ENCODE results near the gene ACOT8. TPM values are rescaled to one million over a fixed set of nuclear protein-coding genes. Genes with fewer than 3 reads are reported as not detected.
"Not testable (repeated sequence)": the region's sequence is repeated elsewhere in the genome, so short reads cannot be mapped to it uniquely, and the experiment has no call there.

Gene ACOT8
- total and polyA plus RNA-seq, 2 of the 4 experiments (the other 2 are of a cell fraction), result 29.8 to 47.5 TPM

GRCh38 chr20:45874576-45874975 is 17.4 kb upstream of the ACOT8 start (continued):
- no peak for TF ChIP-seq CTCF (conservative IDR thresholded peaks at IDR 0.05; ENCODE audit: low read depth, low read length)

- H2BK20ac ChIP-seq (ENCODE audit: low read depth, low read length); H3K14ac ChIP-seq (replicated peaks; ENCODE audit: low read depth, low read length); H3K4ac ChIP-seq (ENCODE audit: low read depth, low read length); H2AK9ac ChIP-seq (replicated peaks; ENCODE audit: low read depth, low read length, poor library complexity); H3K4me2 ChIP-seq (ENCODE audit: low read depth, low read length); BruUV-seq (replicated peaks); H4K20me1 ChIP-seq (ENCODE audit: insufficient read depth, low read length); DNase-seq; H4K91ac ChIP-seq (ENCODE audit: insufficient read depth, low read depth, low read length); H3K27ac ChIP-seq (ENCODE audit: insufficient read depth, low read length); POLR2A ChIA-PET (ENCODE audit: unreplicated experiment); H2AK5ac ChIP-seq (ENCODE audit: low read depth, low read length); H3K9ac ChIP-seq (ENCODE audit: low read depth, low read length); H3K4me1 ChIP-seq (ENCODE audit: control insufficient read depth, insufficient read depth, low read length); H3K9me1 ChIP-seq (ENCODE audit: insufficient read depth, low read length); H3K27me3 ChIP-seq (ENCODE audit: control insufficient read depth, insufficient read depth, low read length); H2BK15ac ChIP-seq (ENCODE audit: low read depth, low read length); H2AFZ ChIP-seq (replicated peaks; ENCODE audit: low read length, poor library complexity); H4K8ac ChIP-seq (ENCODE audit: low read depth in 2 of 2, low read length in 2 of 2); dilution Hi-C loops (cut with HindIII; ENCODE audit: low sequenced_read_pairs, unreplicated experiment); H4K5ac ChIP-seq (ENCODE audit: low read depth, low read length); H3K79me1 ChIP-seq (ENCODE audit: low read depth in 1 of 2, low read length in 2 of 2); CTCF ChIA-PET; in situ Hi-C loops (cut with MboI; ENCODE audit: low sequenced_read_pairs); H3K23ac ChIP-seq (ENCODE audit: low read depth, low read length); H2BK120ac ChIP-seq (ENCODE audit: low read depth, low read length); H3K4me3 ChIP-seq (ENCODE audit: insufficient read depth, low read depth, low read length); H3K9me3 ChIP-seq (ENCODE audit: control insufficient read depth, insufficient read depth, low read length); H3K18ac ChIP-seq (ENCODE audit: low read depth, low read length); intact Hi-C loops (cut with micrococcal nuclease): not testable (repeated sequence)
- 94% methylated on average over 8 of the region's 10 CpGs; no CpG with 5 or more reads in 1 of the 2 experiments for WGBS, 2 experiments (ENCODE audit: extremely low coverage in 2 of 2, insufficient read length in 1 of 2)
- H2BK5ac ChIP-seq (ENCODE audit: low read depth, low read length, poor library complexity, severe bottlenecking), result peak overlapping the region; percentile 68
- ATAC-seq (ENCODE audit: low read depth), result 0 out of 2 replicates have a peak, but pooled peaks have one; percentile 6
- 0 out of 2 replicates have a peak overlapping the region, but pooled peaks have one; percentile 12 for H3K56ac ChIP-seq (ENCODE audit: extremely low read depth, insufficient read depth, low read length)
- H3K36me3 ChIP-seq (ENCODE audit: control insufficient read depth, insufficient read depth, low read length), result peaks cover 17% of the 10 kb centered on the region
Measured at GRCh38 chr20:45874104-45874481, 16.9 kb upstream of the ACOT8 start.

All from IMR-90 (cell line).